Memory B cell (primary cell): ENCODE data around the gene CCDC83.

Source experiments
- ATAC-seq: fragments of 150-1000 bp; cut with Tn5 transposase; 2 replicates; pipeline ENCODE4 v1.10.0; 2021; ENCODE audit warnings: low read depth, mild to moderate bottlenecking, moderate library complexity
- DNase-seq, 2 donors: peaks; one replicate each; pipeline ENCODE4 v3.0.0; 2022; ENCODE audit warnings: low spot score in 2 of 2
- H3K27ac Mint-ChIP-seq: one replicate; pipeline ENCODE4 v1.8.0; 2022; ENCODE audit warnings: mild to moderate bottlenecking, moderate library complexity, mixed read lengths
- H3K27me3 Mint-ChIP-seq: one replicate; pipeline ENCODE4 v1.8.0; 2022; ENCODE audit warnings: mixed read lengths
- H3K36me3 Mint-ChIP-seq: one replicate; pipeline ENCODE4 v1.8.0; 2022; ENCODE audit warnings: mild to moderate bottlenecking, mixed read lengths
- H3K4me1 Mint-ChIP-seq: one replicate; pipeline ENCODE4 v1.8.0; 2022; ENCODE audit warnings: mixed read lengths
- H3K4me3 Mint-ChIP-seq: one replicate; pipeline ENCODE4 v1.8.0; 2022; ENCODE audit warnings: mild to moderate bottlenecking, moderate library complexity, mixed read lengths
- H3K9me3 Mint-ChIP-seq: one replicate; pipeline ENCODE4 v1.8.0; 2022; ENCODE audit warnings: mixed read lengths

The CCDC83 gene

DNA sequence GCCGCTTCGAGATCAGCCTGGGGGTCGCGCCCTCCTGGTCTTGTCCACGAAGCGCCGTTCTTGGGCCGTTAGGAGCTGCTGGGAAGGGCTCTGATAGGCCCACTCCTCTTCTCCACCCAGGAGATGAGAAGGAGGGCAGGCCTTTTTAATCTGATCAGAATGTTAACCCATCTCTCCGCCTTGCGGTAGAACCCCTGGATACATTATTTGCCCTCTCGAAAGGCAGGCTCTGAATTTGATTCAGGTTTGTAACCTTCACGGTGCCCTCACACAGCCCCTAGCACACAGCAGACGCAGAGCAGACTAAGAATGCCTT is at the start of gene CCDC83:
CCDC83 (plus strand) TSS at position 43 of the 316 bp plus-strand sequence. CDS start 9,741 bp downstream, outside the sequence.
- Mint-ChIP-seq H3K4me3 (peak within 1 kb of the TSS; percentile 81), H3K36me3 (no peaks in the 10 kb centered on the region), H3K4me1 (peaks cover 3% of the 10 kb centered on the region), H3K27me3 (peaks cover 4% of the 10 kb centered on the region), H3K27ac (peak within 1 kb of the TSS; percentile 75), H3K9me3 (no peaks in the 10 kb centered on the region)
- no peak for ATAC-seq
- no peak for DNase-seq

DNA sequence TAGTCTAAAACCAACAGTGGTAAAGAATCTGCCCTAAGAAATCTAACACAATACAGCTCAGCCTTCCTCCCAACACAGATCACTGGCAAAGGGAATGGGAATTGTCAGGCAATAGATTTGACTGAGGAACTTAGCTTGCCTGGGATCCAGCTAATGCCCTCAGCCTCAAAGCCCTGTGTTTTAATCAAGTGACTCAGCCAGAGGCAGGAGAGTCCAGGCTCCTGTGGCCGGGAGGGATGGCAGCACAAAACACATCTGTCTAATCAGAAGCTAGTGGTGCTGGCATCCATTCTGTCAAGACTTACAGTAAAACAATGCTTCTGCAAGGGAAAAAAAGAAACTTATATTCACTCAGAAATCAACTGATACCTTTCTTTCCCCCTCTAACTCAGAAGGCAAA is 49.8 kb upstream of the CCDC83 start:
- H3K27me3 Mint-ChIP-seq = peaks cover 6% of the 10 kb centered on the region
- H3K9me3 Mint-ChIP-seq = no peaks in the 10 kb centered on the region
- no peak overlapping the region for H3K4me3 Mint-ChIP-seq
- ATAC-seq (no peak), DNase-seq (no peak)
- no peak overlapping the region for H3K27ac Mint-ChIP-seq
- no peaks in the 10 kb centered on the region for H3K36me3 Mint-ChIP-seq
- H3K4me1 Mint-ChIP-seq = peaks cover 10% of the 10 kb centered on the region

DNA sequence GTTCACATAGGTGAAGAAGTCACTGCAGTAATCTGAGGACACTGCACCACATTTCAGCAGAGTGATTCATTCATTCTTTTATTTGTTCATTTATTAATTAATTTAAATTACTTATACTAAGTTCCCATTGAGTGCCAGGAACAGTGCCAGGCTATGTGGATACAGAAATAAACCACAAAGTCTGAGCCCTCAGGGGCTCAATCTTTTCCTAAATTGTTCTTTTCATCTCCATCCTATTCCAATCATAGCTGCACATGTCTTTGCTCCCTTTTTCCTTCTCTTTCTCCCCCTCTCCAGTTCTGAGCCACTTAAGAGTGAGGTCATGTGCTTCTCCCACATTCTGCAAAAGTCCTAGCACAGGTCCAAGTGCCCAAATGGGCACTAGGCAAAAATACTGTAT is 49.2 kb upstream of the CCDC83 start:
- DNase-seq (no peak), ATAC-seq (no peak)
- no peak overlapping the region for H3K27ac Mint-ChIP-seq
- H3K4me1 Mint-ChIP-seq = peaks cover 10% of the 10 kb centered on the region
- H3K27me3 Mint-ChIP-seq = peaks cover 6% of the 10 kb centered on the region
- H3K4me3 Mint-ChIP-seq = no peak overlapping the region
- H3K9me3 Mint-ChIP-seq = no peaks in the 10 kb centered on the region
- no peaks in the 10 kb centered on the region for H3K36me3 Mint-ChIP-seq

DNA sequence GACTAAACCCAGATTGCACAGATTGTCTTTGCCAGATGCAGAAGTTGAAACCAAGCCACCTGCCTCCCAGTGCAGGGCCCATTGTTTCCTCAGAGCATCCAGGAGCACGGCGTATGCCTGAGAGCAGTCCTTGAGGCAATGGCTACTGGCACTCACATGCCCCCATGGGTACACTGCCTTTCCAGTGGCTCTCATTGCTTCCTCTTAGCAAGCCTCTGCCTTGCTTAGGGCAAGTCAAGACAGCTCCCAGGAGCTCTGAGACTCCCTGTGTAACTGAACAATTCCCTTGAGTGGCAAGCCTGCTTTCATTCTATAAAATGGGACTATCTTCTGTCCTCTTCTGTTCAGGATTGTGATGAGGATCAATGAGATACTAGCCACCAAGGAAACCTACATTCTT is 48.3 kb upstream of the CCDC83 start:
- Mint-ChIP-seq H3K4me3 (no peak overlapping the region), H3K4me1 (peaks cover 15% of the 10 kb centered on the region), H3K36me3 (no peaks in the 10 kb centered on the region)

DNA sequence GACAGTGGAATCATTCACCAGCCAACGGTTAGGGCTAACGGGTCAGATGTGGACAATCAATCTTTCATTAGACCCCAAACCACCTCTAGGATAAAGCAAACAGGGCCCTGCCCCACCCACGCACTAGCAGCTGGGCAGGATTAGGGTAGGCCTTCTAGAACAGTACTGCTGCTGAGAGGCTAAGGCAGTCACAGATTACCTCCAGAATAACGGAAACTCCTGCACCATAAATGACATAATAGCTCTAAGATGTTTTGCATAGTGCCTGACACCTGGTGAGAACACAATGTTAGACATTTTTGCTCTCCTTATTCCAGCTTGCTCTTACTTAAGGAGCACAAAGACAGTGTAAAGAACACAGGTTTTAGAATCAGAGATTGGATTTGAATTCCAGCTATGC is 46.0 kb upstream of the CCDC83 start:
- H3K9me3 Mint-ChIP-seq = no peaks in the 10 kb centered on the region
- peaks cover 10% of the 10 kb centered on the region for H3K27me3 Mint-ChIP-seq
- H3K4me1 Mint-ChIP-seq = peaks cover 15% of the 10 kb centered on the region
- DNase-seq (peak in 1 of 2 donors; percentile 14), ATAC-seq (peak; percentile 78)
- H3K36me3 Mint-ChIP-seq = no peaks in the 10 kb centered on the region
- H3K27ac Mint-ChIP-seq = no peak overlapping the region
- H3K4me3 Mint-ChIP-seq = no peak overlapping the region

More for the DNA sequence above, 48.3 kb upstream of the CCDC83 start:
- ATAC-seq (no peak), DNase-seq (no peak)
- Mint-ChIP-seq H3K27me3 (peaks cover 10% of the 10 kb centered on the region), H3K9me3 (no peaks in the 10 kb centered on the region), H3K27ac (no peak overlapping the region)

DNA sequence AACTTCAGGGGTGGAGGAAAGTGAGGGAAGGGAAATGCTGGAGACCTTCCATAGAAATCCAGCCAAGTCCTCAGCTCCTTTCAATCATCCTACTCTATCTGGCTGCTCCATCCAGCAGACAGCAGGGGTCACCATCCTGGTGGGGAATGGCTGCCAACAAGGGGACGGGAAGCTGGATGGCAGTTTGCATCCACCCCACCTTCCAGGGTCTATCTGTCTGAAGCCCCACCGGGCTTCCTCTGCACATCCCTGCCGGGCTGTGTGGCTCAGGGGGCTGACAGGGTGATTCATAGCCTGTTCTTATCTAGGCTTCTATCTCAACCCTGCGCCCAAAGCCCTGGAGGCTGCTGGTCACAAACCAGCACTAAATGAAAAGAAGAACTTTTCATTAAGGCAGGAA is 45.3 kb upstream of the CCDC83 start:
- no peaks in the 10 kb centered on the region for H3K9me3 Mint-ChIP-seq
- ATAC-seq (no peak), DNase-seq (no peak)
- H3K36me3 Mint-ChIP-seq = no peaks in the 10 kb centered on the region
- H3K27ac Mint-ChIP-seq = no peak overlapping the region
- peaks cover 15% of the 10 kb centered on the region for H3K4me1 Mint-ChIP-seq
- peak overlapping the region; percentile 80 for H3K4me3 Mint-ChIP-seq
- H3K27me3 Mint-ChIP-seq = peaks cover 10% of the 10 kb centered on the region

DNA sequence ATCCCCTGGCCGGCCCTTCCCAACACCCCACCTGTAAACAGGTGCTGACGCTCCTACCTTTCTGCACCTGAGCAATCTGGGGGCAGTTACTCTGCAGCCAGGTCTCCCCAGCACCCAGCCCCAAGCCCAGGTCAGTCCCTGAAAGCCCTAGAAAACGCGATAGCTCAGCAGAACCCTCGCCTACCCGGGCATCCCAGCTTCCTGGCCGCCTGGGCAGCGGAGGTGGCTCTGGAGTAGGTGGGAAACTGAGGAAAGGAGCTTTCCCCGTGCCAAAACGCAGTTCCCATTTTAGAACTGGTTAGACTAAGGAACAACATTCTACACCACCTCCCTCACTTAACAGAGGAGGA is 44.7 kb upstream of the CCDC83 start:
- Mint-ChIP-seq H3K9me3 (no peaks in the 10 kb centered on the region), H3K36me3 (no peaks in the 10 kb centered on the region), H3K4me1 (peaks cover 15% of the 10 kb centered on the region), H3K4me3 (peak overlapping the region; percentile 80), H3K27me3 (peaks cover 9% of the 10 kb centered on the region), H3K27ac (no peak overlapping the region)
- DNase-seq (peak in 1 of 2 donors; percentile 14), ATAC-seq (no peak)

DNA sequence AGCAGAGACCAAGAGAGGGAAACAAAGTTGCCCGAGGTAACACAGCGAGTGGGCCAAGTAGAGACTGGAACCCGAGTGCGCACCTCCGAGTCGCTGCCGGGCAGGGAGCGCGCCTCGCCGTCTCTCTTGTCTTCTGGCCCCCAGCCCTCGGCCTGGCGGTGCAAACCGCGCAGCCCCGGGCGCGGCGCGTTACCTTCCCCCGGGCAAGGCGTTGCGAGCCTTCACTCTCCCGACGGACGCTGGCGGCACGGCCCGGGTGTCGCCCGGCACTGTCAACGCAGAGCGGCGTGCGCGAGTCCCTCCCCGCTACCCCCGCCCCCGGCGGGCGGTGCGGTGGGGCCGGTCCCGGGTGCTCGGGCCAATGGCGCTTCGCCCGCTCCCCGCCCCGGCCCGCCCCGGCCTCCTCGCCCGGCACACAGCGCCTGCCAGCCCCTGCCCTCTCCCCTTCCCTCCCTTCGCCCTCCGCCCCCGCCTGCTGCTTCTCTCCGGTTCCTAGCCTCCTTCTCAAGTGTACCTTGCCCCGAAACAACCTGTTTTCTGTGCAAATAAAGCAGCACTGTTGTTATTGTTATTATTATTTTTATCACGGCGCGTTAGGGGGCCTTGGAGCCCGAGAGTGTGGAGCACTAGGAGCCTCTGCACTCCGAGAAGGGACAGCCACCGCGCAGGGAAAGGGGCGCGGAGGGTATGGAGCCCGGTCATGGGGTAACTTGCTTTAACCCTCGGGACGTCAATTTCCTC is 44.1 kb upstream of the CCDC83 start, which contains the start of gene SYTL2:
SYTL2 (minus strand) TSS at position 271 of the 741 bp plus-strand sequence. CDS start 53,416 bp downstream, outside the sequence.
- ATAC-seq (peak; percentile 81), DNase-seq (peak; percentile 40 to 46)
- Mint-ChIP-seq H3K36me3 (no peaks in the 10 kb centered on the region), H3K4me3 (peak within 1 kb of the TSS; percentile 80), H3K27ac (no peak within 1 kb of the TSS), H3K27me3 (peaks cover 9% of the 10 kb centered on the region), H3K4me1 (peaks cover 15% of the 10 kb centered on the region), H3K9me3 (no peaks in the 10 kb centered on the region)

DNA sequence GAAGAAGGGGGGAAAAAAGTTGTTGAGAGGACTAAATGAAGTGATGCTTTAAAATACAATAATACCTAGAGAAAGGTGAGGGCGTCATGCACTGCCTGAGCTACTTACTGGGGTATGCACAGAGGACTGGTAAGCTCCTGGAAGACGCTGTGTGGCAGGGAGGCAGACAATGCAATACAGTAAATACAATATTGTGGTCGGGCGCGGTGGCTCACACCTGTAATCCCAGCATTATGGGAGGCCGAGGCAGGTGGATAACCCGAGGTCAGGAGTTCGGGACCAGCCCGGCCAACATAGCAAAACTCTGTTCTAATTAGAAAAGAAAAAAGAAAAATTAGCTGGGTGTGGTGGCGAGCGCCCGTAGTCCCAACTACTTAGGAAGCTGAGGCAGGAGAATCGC is 43.6 kb upstream of the CCDC83 start:
- Mint-ChIP-seq H3K27me3 (peaks cover 9% of the 10 kb centered on the region), H3K4me3 (peak overlapping the region; percentile 80), H3K4me1 (peaks cover 15% of the 10 kb centered on the region), H3K36me3 (no peaks in the 10 kb centered on the region), H3K9me3 (no peaks in the 10 kb centered on the region), H3K27ac (no peak overlapping the region)
- DNase-seq (no peak), ATAC-seq (no peak)

DNA sequence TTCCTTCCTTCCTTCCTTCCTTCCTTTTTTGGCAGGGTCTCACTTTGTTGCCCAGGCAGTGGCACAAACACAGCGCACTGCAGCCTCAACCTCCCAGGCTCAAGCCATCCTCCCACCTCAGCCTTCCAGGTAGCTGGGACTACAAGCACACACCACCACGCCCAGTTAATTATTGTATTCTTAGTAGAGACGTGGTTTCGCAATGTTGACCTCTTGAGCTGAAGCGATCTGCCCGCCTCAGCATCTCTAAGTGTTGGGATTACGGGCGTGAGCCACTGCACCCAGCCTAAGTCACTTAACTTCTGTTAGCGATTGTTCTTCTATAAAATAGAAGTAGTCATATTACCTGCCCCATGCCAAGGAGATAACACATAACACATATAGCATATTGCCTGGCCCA is 41.5 kb upstream of the CCDC83 start:
- no peak for ATAC-seq
- Mint-ChIP-seq H3K27ac (no peak overlapping the region), H3K27me3 (peaks cover 9% of the 10 kb centered on the region), H3K4me3 (no peak overlapping the region), H3K36me3 (no peaks in the 10 kb centered on the region), H3K9me3 (no peaks in the 10 kb centered on the region), H3K4me1 (peaks cover 15% of the 10 kb centered on the region)
- DNase-seq = no peak

DNA sequence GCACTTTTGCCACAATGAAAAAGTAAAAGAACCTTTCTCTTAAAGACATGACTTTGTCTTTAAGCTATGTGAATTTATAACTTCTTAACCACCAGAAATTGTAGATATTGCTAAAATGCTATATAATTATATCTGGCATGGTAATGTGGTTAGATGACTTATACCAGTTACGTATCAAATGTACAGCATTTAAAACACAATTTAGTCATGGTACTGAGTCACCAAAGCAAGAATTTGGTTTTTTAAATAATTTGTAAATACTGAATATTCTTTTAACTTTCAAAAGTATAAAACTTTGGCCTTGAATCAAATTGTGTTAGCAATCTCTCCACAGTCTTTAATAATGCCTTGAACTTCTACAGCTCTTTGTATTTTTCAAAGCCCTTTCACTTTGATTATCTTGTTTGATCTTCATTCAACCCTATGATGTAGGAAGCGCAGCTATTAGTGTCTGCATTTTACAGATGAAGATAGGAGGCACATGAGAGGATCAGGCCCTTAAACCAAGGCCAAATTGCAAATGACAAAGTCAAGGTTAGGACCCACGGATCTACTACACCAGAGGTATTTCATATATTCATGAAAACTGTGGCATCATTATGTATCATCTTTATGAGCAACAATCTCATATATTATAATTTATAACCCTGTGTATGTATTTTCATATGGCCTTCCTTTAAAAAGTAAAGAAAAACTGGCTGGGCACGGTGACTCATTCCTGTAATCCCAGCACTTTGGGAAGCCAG is 39.8 kb upstream of the CCDC83 start:
- Mint-ChIP-seq H3K4me3 (no peak overlapping the region), H3K4me1 (peaks cover 5% of the 10 kb centered on the region), H3K36me3 (no peaks in the 10 kb centered on the region), H3K9me3 (no peaks in the 10 kb centered on the region), H3K27me3 (peaks cover 7% of the 10 kb centered on the region), H3K27ac (no peak overlapping the region)
- ATAC-seq (no peak), DNase-seq (no peak)

DNA sequence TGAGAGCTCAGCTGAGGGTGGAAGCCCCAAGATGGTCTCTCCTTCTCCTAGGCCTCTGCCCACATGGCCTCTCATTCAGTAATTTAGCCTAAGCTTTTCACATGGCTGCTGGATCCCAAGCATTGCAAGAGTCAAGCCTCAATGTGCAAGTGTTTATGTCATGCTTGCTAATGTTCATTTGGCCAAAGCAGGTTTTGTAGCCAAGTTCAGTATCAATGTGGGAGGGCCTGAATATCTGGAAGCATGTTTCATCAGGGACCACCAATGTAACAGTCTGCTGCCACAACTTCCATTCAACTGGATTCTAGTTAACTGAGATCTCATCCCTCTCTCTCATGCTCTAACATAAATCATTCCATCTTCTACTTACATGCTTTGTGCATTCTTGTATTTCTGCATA is 35.7 kb upstream of the CCDC83 start:
- no peak overlapping the region for H3K27ac Mint-ChIP-seq
- H3K9me3 Mint-ChIP-seq = no peaks in the 10 kb centered on the region

DNA sequence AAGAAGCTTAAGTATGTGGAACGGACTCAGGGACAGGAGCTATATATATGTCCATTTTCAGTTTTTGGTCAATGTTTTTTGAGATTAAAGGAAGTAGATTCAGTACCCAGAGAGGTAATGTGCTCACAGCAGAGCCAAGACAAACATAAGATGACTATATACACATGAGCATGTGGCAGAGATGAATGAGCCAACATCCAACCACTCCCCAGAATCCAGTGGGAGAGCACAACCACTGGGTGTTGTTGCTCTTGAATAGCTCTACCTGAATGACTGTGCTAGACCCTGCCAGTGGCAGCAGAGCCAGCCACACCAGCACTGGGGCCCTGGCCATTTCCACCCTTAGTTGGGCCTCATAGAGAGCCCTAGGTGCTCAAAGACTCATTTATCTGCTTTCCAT is 33.5 kb upstream of the CCDC83 start:
- H3K27me3 Mint-ChIP-seq = peaks cover 2% of the 10 kb centered on the region
- H3K36me3 Mint-ChIP-seq = no peaks in the 10 kb centered on the region
- H3K27ac Mint-ChIP-seq = no peak overlapping the region
- H3K4me3 Mint-ChIP-seq = no peak overlapping the region
- H3K4me1 Mint-ChIP-seq = no peaks in the 10 kb centered on the region
- H3K9me3 Mint-ChIP-seq = no peaks in the 10 kb centered on the region
- DNase-seq = no peak
- ATAC-seq = no peak

More for the DNA sequence above, 35.7 kb upstream of the CCDC83 start:
- ATAC-seq = no peak
- peaks cover 2% of the 10 kb centered on the region for H3K27me3 Mint-ChIP-seq
- no peaks in the 10 kb centered on the region for H3K4me1 Mint-ChIP-seq
- DNase-seq = no peak
- no peak overlapping the region for H3K4me3 Mint-ChIP-seq
- no peaks in the 10 kb centered on the region for H3K36me3 Mint-ChIP-seq

DNA sequence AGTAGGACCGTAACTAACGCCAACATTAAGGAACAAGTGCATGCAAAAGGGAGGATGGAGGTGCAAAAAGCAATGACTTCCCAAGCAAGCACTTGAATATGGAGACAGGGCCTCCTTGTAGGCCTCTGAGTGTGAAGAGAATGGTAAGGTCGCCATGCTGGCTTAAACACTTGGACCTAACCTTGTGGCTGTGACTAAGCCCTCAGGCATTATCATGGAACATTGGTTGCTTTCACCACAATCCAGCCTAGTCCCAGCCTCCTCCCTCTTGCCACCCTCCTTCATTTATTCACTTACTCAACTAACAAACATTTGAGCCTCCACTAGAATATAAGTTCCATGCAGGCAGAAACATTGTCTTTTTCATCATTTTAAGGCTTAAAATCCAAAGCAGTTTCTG is 32.4 kb upstream of the CCDC83 start:
- ATAC-seq (no peak), DNase-seq (no peak)
- Mint-ChIP-seq H3K27me3 (peaks cover 2% of the 10 kb centered on the region), H3K9me3 (no peaks in the 10 kb centered on the region), H3K4me1 (no peaks in the 10 kb centered on the region), H3K27ac (no peak overlapping the region), H3K36me3 (no peaks in the 10 kb centered on the region), H3K4me3 (no peak overlapping the region)
